AG04450 (cell line): ENCODE measurements around the gene PIGB. TPM values are rescaled to one million over a fixed set of nuclear protein-coding genes. Genes with fewer than 3 reads are reported as not detected.
"Not testable (repeated sequence)": the region's sequence is repeated elsewhere in the genome, so short reads cannot be mapped to it uniquely, and the experiment has no call there.

Experiments
- CTCF ChIA-PET: fragments of 300-600, 350-600 bp; formaldehyde crosslinking; extraction: SDS; loops from one replicate; lab custom pipeline; 2022; ENCODE audit warnings: antibody characterized with exemption, inconsistent platforms; lab: Charles Lee
- POLR2A ChIA-PET: fragments of 350-600 bp; formaldehyde crosslinking; extraction: SDS; loops from one replicate; lab custom pipeline; 2021; ENCODE audit warnings: antibody characterized with exemption, inconsistent platforms; lab: Yijun Ruan, JAX
- DNase-seq: peaks from one replicate; pipeline ENCODE4 v3.0.0-alpha.2; 2011; ENCODE audit warnings: low read depth, low spot score
- H3K27ac ChIP-seq: one replicate; pipeline ENCODE4 v1.5.1; 2012; ENCODE audit warnings: low read depth, low read length, control low read depth
- H3K27me3 ChIP-seq: one replicate; pipeline ENCODE4 v1.6.0; 2012; ENCODE audit warnings: low read length; ENCODE audit not compliant: control insufficient read depth, insufficient read depth
- H3K4me3 ChIP-seq: 2 replicates; pipeline ENCODE4 v1.5.1; 2011; ENCODE audit warnings: mild to moderate bottlenecking, low read depth, low read length, control low read depth
- H3K9me3 ChIP-seq: 2 replicates; pipeline ENCODE4 v1.5.1; 2012; ENCODE audit warnings: low read length; ENCODE audit not compliant: control insufficient read depth, insufficient read depth
- CTCF ChIP-seq: IDR thresholded peaks from 2 replicates; pipeline ENCODE4 v1.5.1; 2011; ENCODE audit warnings: low read depth, low read length, control low read depth, inconsistent platforms
- polyA plus RNA-seq: library from polyadenylated mRNA; depleted of rRNA; stranded (reverse); fragments of >200 nt; gene quantifications from 2 replicates; pipeline ENCODE4 v1.2.3, GENCODE V29; 2011

The PIGB gene
- polyA plus RNA-seq, 1 experiment: 19.6 TPM

DNA sequence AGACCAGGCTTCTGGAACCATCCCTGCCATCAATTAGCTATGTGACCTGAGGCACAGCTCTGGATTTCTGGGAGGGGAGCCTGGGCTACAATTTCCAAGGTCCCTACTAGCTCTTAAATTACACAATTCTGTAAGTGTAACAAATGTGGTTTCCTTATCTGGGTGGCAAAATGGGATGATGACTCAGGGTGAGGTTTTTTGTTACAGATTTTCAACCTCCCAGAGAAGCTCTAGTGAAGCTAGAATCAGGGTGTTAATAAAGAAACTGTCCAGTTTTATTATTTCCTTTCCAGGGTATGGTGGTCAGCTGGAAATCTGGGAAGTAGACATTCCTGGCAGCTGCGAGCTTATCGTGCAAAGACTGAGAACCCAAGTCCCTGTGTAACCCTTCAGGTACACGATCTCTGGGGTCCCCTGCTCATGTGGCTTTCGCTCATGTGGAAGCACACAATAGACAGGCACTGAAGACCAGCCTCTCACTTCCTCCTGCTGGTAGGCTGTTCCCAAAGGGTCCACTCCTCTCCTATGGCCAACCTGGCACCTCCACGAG lies 36.7 kb upstream of the PIGB start:
- CTCF ChIA-PET: interaction anchor here (0.6 to 1.3 kb wide), 4 partner anchors 9 to 65 kb away, joined by 4 to 12 read pairs (median 6); no protein-coding TSS in a partner anchor
- POLR2A ChIA-PET: interaction anchor here (1.1 kb wide), 2 partner anchors 15 to 61 kb away, joined by 3 to 4 read pairs; no protein-coding TSS in a partner anchor

GRCh38 chr15:55283379-55284147 lies 35.5 kb upstream of the PIGB start:
- no peak for TF ChIP-seq CTCF
- ChIA-PET CTCF (interaction anchor here (0.6 kb wide), 1 partner anchor 66 kb away, joined by 3 read pairs; no protein-coding TSS in a partner anchor), POLR2A (no interaction called here)
- H3K27ac ChIP-seq: no peak overlapping the region
- no peak overlapping the region for H3K4me3 ChIP-seq
- no peak for DNase-seq
- H3K27me3 ChIP-seq: no peaks in the 10 kb centered on the region
- H3K9me3 ChIP-seq: no peaks in the 10 kb centered on the region

More for the DNA sequence above, 36.7 kb upstream of the PIGB start:
- no peak for DNase-seq
- H3K27me3 ChIP-seq: no peaks in the 10 kb centered on the region
- no peak for TF ChIP-seq CTCF
- H3K4me3 ChIP-seq: no peak overlapping the region
- no peaks in the 10 kb centered on the region for H3K9me3 ChIP-seq
- peak overlapping the region; percentile 58 for H3K27ac ChIP-seq

GRCh38 chr15:55284426-55284825 lies 34.6 kb upstream of the PIGB start:
- ChIA-PET POLR2A (no interaction called here), CTCF (interaction anchor here (0.6 kb wide), 1 partner anchor 67 kb away, joined by 3 read pairs; no protein-coding TSS in a partner anchor)
- H3K27me3 ChIP-seq: no peaks in the 10 kb centered on the region
- H3K27ac ChIP-seq: no peak overlapping the region
- no peak overlapping the region for H3K4me3 ChIP-seq
- DNase-seq: no peak
- no peaks in the 10 kb centered on the region for H3K9me3 ChIP-seq
- TF ChIP-seq CTCF: no peak

GRCh38 chr15:55286442-55287189 lies 32.4 kb upstream of the PIGB start:
- H3K9me3 ChIP-seq, H3K4me3 ChIP-seq, POLR2A ChIA-PET, H3K27ac ChIP-seq, H3K27me3 ChIP-seq, DNase-seq: not testable (repeated sequence)
- CTCF ChIA-PET: interaction anchor here (0.5 to 2.1 kb wide), 4 partner anchors 67 to 1177 kb away, joined by 3 to 12 read pairs (median 3); no protein-coding TSS in a partner anchor

- no peak for DNase-seq
- TF ChIP-seq CTCF: no peak
- Histone ChIP-seq H3K27ac (no peak overlapping the region), H3K4me3 (peak overlapping the region; percentile 90; the same call in 1 of the 2 replicates), H3K9me3 (no peaks in the 10 kb centered on the region), H3K27me3 (no peaks in the 10 kb centered on the region)
- CTCF ChIA-PET: interaction anchor here (0.7 to 2.1 kb wide), 4 partner anchors 69 to 1163 kb away, joined by 3 to 12 read pairs (median 4); no protein-coding TSS in a partner anchor
- POLR2A ChIA-PET: no interaction called here
Measured at GRCh38 chr15:55288006-55288717, 30.9 kb upstream of the PIGB start.
